A673 (cell line): ENCODE results near the gene HOXD8. TPM values are rescaled to one million over a fixed set of nuclear protein-coding genes. Genes with fewer than 3 reads are reported as not detected.

ENCODE experiments used
- BruUV-seq: library from RNA; stranded (reverse); fragments of 400-500 nt; replicated peaks from 2 replicates; lab custom pipeline; 2021; lab: Mats Ljungman, UMichigan
- CTCF ChIA-PET: fragments of 300-600 bp; sonication (Branson Sonifier 250); formaldehyde crosslinking; loops from one replicate; lab custom pipeline; 2022; ENCODE audit warnings: antibody characterized with exemption; lab: Charles Lee
- POLR2A ChIA-PET: fragments of 300-600 bp; sonication (Branson Sonifier 250); formaldehyde crosslinking; loops from one replicate; lab custom pipeline; 2022; ENCODE audit warnings: antibody characterized with exemption; ENCODE audit not compliant: low non-redundant PET; lab: Charles Lee
- DNase-seq: peaks from one replicate; pipeline ENCODE4 v3.0.0-alpha.2; 2015; ENCODE audit warnings: low spot score
- H3K27ac ChIP-seq: fragments of 200-600 bp; sonication (generic); 2 replicates; pipeline ENCODE4 v1.5.1; 2016; ENCODE audit warnings: mixed run types, low read depth, mild to moderate bottlenecking, mixed read lengths, antibody characterized with exemption, low read length; ENCODE audit not compliant: poor library complexity, severe bottlenecking
- H3K27me3 ChIP-seq: fragments of 200-600 bp; sonication (generic); replicated peaks from 2 replicates; pipeline ENCODE4 v1.6.1; 2017; ENCODE audit warnings: mixed run types, low read depth, mild to moderate bottlenecking, mixed read lengths, antibody characterized with exemption, low read length; ENCODE audit not compliant: insufficient read depth, poor library complexity
- H3K36me3 ChIP-seq: fragments of 200-600 bp; sonication (generic); 2 replicates; pipeline ENCODE4 v1.6.1; 2016; ENCODE audit warnings: mixed run types, mild to moderate bottlenecking, mixed read lengths, antibody characterized with exemption, low read length; ENCODE audit not compliant: insufficient read depth, poor library complexity, severe bottlenecking
- H3K4me1 ChIP-seq: fragments of 200-600 bp; sonication (generic); 2 replicates; pipeline ENCODE4 v1.6.1; 2017; ENCODE audit warnings: mixed run types, mild to moderate bottlenecking, mixed read lengths, antibody characterized with exemption, low read length; ENCODE audit not compliant: insufficient read depth, poor library complexity, severe bottlenecking
- H3K4me3 ChIP-seq: fragments of 200-600 bp; sonication (generic); 2 replicates; pipeline ENCODE4 v1.5.1; 2016; ENCODE audit warnings: low read depth, mixed run types, mild to moderate bottlenecking, mixed read lengths, low read length; ENCODE audit not compliant: poor library complexity, severe bottlenecking
- H3K9me3 ChIP-seq: fragments of 200-600 bp; sonication (generic); 2 replicates; pipeline ENCODE4 v1.6.1; 2016; ENCODE audit warnings: mixed run types, low read depth, mild to moderate bottlenecking, mixed read lengths, antibody characterized with exemption, low read length; ENCODE audit not compliant: poor library complexity, severe bottlenecking
- CTCF ChIP-seq: fragments of 300-800, 200-600 bp; sonication (generic); conservative IDR thresholded peaks from 2 replicates; pipeline ENCODE4 v1.5.1; 2017; ENCODE audit warnings: low read depth, mild to moderate bottlenecking, antibody characterized with exemption, low read length, moderate library complexity, mixed read lengths
- EZH2 ChIP-seq: fragments of 200-600 bp; sonication (generic); IDR thresholded peaks from 2 replicates; pipeline ENCODE4 v1.6.1; 2017; ENCODE audit warnings: borderline replicate concordance, low read depth, mild to moderate bottlenecking, mixed read lengths, antibody characterized with exemption, low read length; ENCODE audit not compliant: poor library complexity, severe bottlenecking
- intact Hi-C: fragments of 100-400 bp; cut with micrococcal nuclease; formaldehyde crosslinking; loops from one replicate; pipeline ENCODE4 v1.10.0; 2022; ENCODE audit not compliant: unreplicated experiment
- total RNA-seq: library from RNA; stranded (reverse); gene quantifications from 2 replicates; pipeline ENCODE4 v1.2.3, GENCODE V29; 2021

The HOXD8 gene
- total RNA-seq, 1 experiment from 2014 or later: 56.8 TPM

- intact Hi-C loops: loop anchor here (5.0 to 10.0 kb wide), 4 partner anchors 427 to 1630 kb away; no protein-coding TSS in a partner anchor
- TF ChIP-seq EZH2: no peak
- TF ChIP-seq CTCF: no peak
- no peaks in the 10 kb centered on the region for H3K27me3 ChIP-seq
- peak; percentile 21 for DNase-seq
- peak overlapping the region; percentile 71 for H3K4me3 ChIP-seq
- no TSS peak for BruUV-seq
- peaks cover 37% of the 10 kb centered on the region for H3K36me3 ChIP-seq
- no peaks in the 10 kb centered on the region for H3K9me3 ChIP-seq
- peak overlapping the region; percentile 98 for H3K27ac ChIP-seq
- CTCF ChIA-PET: interaction anchor here (0.6 kb wide), 1 partner anchor 1023 kb away, joined by 4 read pairs; no protein-coding TSS in a partner anchor
- peaks cover 54% of the 10 kb centered on the region for H3K4me1 ChIP-seq
- POLR2A ChIA-PET: interaction anchor here (0.7 kb wide), 1 partner anchor 1025 kb away, joined by 4 read pairs; no protein-coding TSS in a partner anchor
Measured at GRCh38 chr2:176124947-176125771, 4.3 kb upstream of the HOXD8 start.

- Histone ChIP-seq H3K27ac (peak overlapping the region; percentile 98), H3K4me3 (peak overlapping the region; percentile 71), H3K36me3 (peaks cover 32% of the 10 kb centered on the region), H3K9me3 (no peaks in the 10 kb centered on the region), H3K27me3 (no peaks in the 10 kb centered on the region), H3K4me1 (peaks cover 49% of the 10 kb centered on the region)
- TF ChIP-seq EZH2 (no peak), CTCF (no peak)
- DNase-seq: peak; percentile 41
- ChIA-PET CTCF (no interaction called here), POLR2A (interaction anchor here (0.7 kb wide), 1 partner anchor 1024 kb away, joined by 4 read pairs; no protein-coding TSS in a partner anchor)
- intact Hi-C loops: loop anchor here (2.0 to 10.0 kb wide), 5 partner anchors 427 to 1629 kb away; no protein-coding TSS in a partner anchor
- no TSS peak for BruUV-seq
Measured at GRCh38 chr2:176125772-176126054, 3.8 kb upstream of the HOXD8 start.

GRCh38 chr2:176126929-176127773, 2.4 kb upstream of the HOXD8 start:
- POLR2A ChIA-PET: interaction anchor here (0.5 to 0.7 kb wide), 3 partner anchors 15 to 634 kb away, joined by 3 to 4 read pairs (median 4); no protein-coding TSS in a partner anchor
- intact Hi-C loops: loop anchor here (2.0 to 10.0 kb wide), 5 partner anchors 425 to 1628 kb away; no protein-coding TSS in a partner anchor
- Histone ChIP-seq H3K9me3 (no peaks in the 10 kb centered on the region), H3K27ac (peak overlapping the region; percentile 98), H3K4me1 (peaks cover 38% of the 10 kb centered on the region), H3K27me3 (no peaks in the 10 kb centered on the region), H3K4me3 (peak overlapping the region; percentile 62), H3K36me3 (peaks cover 23% of the 10 kb centered on the region)
- CTCF ChIA-PET: interaction anchor here (0.6 to 2.5 kb wide), 16 partner anchors 9 to 1037 kb away, joined by 3 to 24 read pairs (median 4); no protein-coding TSS in a partner anchor
- TF ChIP-seq EZH2 (no peak), CTCF (peak; percentile 93)
- peak; percentile 87 for DNase-seq
- no TSS peak for BruUV-seq
